Epithelial cell of esophagus (primary cell): ENCODE data around the gene ADAP2.
A peak's percentile ranks its signal among the peaks of the same experiment; 100 is the strongest.
"Not testable (repeated sequence)": the region's sequence is repeated elsewhere in the genome, so short reads cannot be mapped to it uniquely, and the experiment has no call there.

Source experiments
- DNase-seq: peaks from one replicate; pipeline ENCODE4 v3.0.0; 2010; ENCODE audit warnings: low read depth
- H3K4me3 ChIP-seq: 2 replicates; pipeline ENCODE4 v1.5.1; 2011; ENCODE audit warnings: mild to moderate bottlenecking, low read length, control low read depth
- TF ChIP-seq, protein P1 (sequence below): IDR thresholded peaks from 2 replicates; pipeline ENCODE4 v1.5.1; 2011; ENCODE audit warnings: low read depth, mild to moderate bottlenecking, low read length, control low read depth, inconsistent platforms; ENCODE audit not compliant: insufficient read depth; ENCODE audit errors: missing control alignments

The ADAP2 gene

GRCh38 chr17:30922235-30923030 is 688 bp downstream of the ADAP2 start:
- no peak for DNase-seq
- TF ChIP-seq, protein P1, sequence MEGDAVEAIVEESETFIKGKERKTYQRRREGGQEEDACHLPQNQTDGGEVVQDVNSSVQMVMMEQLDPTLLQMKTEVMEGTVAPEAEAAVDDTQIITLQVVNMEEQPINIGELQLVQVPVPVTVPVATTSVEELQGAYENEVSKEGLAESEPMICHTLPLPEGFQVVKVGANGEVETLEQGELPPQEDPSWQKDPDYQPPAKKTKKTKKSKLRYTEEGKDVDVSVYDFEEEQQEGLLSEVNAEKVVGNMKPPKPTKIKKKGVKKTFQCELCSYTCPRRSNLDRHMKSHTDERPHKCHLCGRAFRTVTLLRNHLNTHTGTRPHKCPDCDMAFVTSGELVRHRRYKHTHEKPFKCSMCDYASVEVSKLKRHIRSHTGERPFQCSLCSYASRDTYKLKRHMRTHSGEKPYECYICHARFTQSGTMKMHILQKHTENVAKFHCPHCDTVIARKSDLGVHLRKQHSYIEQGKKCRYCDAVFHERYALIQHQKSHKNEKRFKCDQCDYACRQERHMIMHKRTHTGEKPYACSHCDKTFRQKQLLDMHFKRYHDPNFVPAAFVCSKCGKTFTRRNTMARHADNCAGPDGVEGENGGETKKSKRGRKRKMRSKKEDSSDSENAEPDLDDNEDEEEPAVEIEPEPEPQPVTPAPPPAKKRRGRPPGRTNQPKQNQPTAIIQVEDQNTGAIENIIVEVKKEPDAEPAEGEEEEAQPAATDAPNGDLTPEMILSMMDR: no peak
- peak overlapping the region; percentile 50 for H3K4me3 ChIP-seq

GRCh38 chr17:30924341-30924740 is 2.6 kb downstream of the ADAP2 start:
- no peak overlapping the region for H3K4me3 ChIP-seq
- TF ChIP-seq, protein P1: no peak
- no peak for DNase-seq

- TF ChIP-seq, protein P1: no peak
- DNase-seq: no peak
- no peak overlapping the region for H3K4me3 ChIP-seq
Observed at GRCh38 chr17:30926516-30926915, 4.8 kb downstream of the ADAP2 start.

GRCh38 chr17:30927756-30928155 is 6.0 kb downstream of the ADAP2 start:
- no peak for DNase-seq
- TF ChIP-seq, protein P1: no peak
- no peak overlapping the region for H3K4me3 ChIP-seq

DNA sequence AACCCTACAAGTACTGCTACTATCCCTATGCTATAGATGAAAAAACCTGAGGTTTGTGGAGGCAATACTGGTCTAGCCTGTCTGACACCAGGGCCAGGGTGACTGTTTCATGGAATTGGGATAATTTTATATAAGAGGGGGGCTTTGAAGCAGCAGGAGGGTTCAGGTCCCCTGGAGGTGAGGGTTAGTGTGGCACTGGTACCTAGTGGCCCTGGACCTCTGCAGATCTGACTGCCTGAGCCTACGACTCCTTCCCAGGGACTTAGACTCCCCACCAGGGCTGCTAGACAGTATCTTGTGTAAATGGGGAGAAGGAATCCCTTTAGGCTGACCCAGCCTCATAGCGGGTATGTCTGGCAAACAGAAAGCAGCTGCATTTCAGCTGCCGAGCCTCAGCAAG is 6.8 kb downstream of the ADAP2 start:
- TF ChIP-seq, protein P1: no peak

DNA sequence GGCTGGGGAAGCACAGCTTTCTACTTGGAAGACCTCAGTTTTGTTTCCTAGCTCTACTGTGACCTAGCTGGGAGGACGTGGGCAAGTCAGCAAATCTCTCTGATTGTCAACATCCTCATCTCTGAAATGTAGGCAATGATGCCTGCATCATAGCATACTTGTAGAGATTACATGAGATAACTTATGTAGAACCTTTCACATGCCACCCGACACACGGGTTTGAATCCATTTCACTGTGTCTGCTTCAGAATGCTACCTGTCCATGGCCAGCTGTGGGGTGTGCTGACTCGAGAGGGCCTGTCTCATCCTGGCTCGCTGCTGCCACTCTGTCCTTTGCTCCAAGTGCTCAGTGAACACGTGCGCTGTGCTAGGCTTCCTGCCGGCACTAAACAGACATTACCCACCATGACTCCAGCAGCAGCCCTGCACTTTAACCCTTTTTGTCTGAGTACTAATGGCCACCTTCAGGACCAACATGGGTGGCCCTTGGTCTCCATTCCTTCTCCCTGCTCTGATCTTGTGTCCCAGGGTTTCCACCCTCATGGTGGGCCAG is 7.4 kb downstream of the ADAP2 start:
- TF ChIP-seq, protein P1: no peak
- no peak for DNase-seq
- H3K4me3 ChIP-seq: no peak overlapping the region

More for the DNA sequence above, 6.8 kb downstream of the ADAP2 start:
- H3K4me3 ChIP-seq: no peak overlapping the region
- DNase-seq: no peak

DNA sequence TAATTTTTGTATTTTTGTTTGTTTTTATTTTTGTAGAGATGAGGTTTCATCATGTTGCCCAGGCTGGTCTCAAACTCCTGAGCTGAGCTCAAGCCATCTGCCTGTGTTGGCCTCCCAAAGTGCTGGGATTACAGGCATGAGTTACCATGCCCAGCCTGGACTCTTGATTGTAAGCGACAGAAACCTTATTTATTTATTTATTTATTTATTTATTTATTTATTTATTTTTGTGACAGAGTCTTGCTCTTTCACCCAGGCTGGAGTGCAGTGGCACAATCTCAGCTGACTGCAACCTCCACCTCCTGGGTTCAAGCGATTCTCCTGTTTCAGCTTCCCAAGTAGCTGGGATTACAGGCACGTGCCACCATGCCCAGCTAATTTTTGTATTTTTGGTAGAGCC is 8.1 kb downstream of the ADAP2 start:
- DNase-seq, H3K4me3 ChIP-seq: not testable (repeated sequence)
